Thymus (tissue), 11 donors: Measurements from ENCODE around the gene NAA10. TPM values are rescaled to one million over a fixed set of nuclear protein-coding genes. Genes with fewer than 3 reads are reported as not detected.

ENCODE experiments used
- DNase-seq, 9 donors: peaks; one replicate each; pipeline ENCODE4 v3.0.0-alpha.2; 2013; ENCODE audit warnings: low spot score in 9 of 9, low read depth in 6 of 9, missing footprints in 1 of 9
- H3K27ac ChIP-seq, 2 donors: one replicate each; pipeline ENCODE4 v1.5.1; 2013; ENCODE audit warnings: control low read depth in 1 of 2, low read depth in 1 of 2, low read length in 1 of 2, mild to moderate bottlenecking in 1 of 2, moderate library complexity in 1 of 2
- H3K27me3 ChIP-seq, 2 donors: one replicate each; pipeline ENCODE4 v1.5.1; 2013; ENCODE audit warnings: low read length in 1 of 2; ENCODE audit not compliant: control insufficient read depth in 2 of 2, insufficient read depth in 1 of 2
- H3K36me3 ChIP-seq, 2 donors: one replicate each; pipeline ENCODE4 v1.5.1; 2013; ENCODE audit warnings: low read length in 1 of 2, mild to moderate bottlenecking in 1 of 2, moderate library complexity in 1 of 2; ENCODE audit not compliant: control insufficient read depth in 2 of 2, insufficient read depth in 2 of 2
- H3K4me1 ChIP-seq, 2 donors: one replicate each; pipeline ENCODE4 v1.5.1; 2013; ENCODE audit warnings: low read length in 2 of 2; ENCODE audit not compliant: control insufficient read depth in 2 of 2, insufficient read depth in 2 of 2
- H3K4me3 ChIP-seq, 2 donors: one replicate each; pipeline ENCODE4 v1.5.1; 2013; ENCODE audit warnings: low read length in 2 of 2, control low read depth in 1 of 2, mild to moderate bottlenecking in 1 of 2
- H3K9me3 ChIP-seq, 2 donors: one replicate each; pipeline ENCODE4 v1.5.1; 2013; ENCODE audit warnings: low read length in 1 of 2, mild to moderate bottlenecking in 1 of 2; ENCODE audit not compliant: control insufficient read depth in 2 of 2, insufficient read depth in 1 of 2
- WGBS: extraction: QIAGEN DNeasy Blood & Tissue Kit; methylation state at CpG from one replicate; pipeline ENCODE4 v1.1.7; 2013; 5-methylcytosine and 5-hydroxymethylcytosine counted together
- polyA plus RNA-seq: library from polyadenylated mRNA; stranded (reverse); fragments of 200-250 nt; gene quantifications from one replicate; pipeline ENCODE4 v1.2.3, GENCODE V29; 2013
- total RNA-seq: library from RNA; stranded (reverse); fragments of 120-200 nt; gene quantifications from one replicate; pipeline ENCODE4 v1.2.4, GENCODE V29; 2013
- donor health status: healthy.

Gene NAA10
- total and polyA plus RNA-seq, 2 donors: 41.3 to 94.7 TPM

DNA sequence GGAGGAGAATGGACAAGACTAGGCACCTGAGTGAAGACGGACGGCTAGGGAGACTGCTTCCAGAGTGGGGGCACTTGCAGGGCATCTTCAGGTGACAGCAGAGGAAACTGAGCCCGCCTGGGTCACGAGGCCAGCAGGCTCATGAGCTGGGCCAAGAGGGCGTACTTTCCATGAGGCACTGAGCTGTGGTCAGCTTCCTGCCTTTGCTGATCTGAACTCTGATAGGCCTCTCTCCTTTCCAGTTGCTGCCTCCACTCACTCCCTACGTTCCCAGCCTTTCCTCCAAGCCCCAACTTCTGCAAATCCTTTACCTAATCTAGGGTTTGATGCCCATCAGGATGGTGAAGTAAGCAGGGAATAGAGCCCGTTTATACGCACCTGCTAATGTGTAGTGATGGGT lies 47.5 kb downstream of the NAA10 start:
- H3K36me3 ChIP-seq: no peaks in the 10 kb centered on the region
- peaks cover 0 to 2% of the 10 kb centered on the region in 2 donors for H3K4me1 ChIP-seq
- peaks cover 0 to 5% of the 10 kb centered on the region in 2 donors for H3K9me3 ChIP-seq
- WGBS: 77% methylated on average over 8 of the region's 8 CpGs
- H3K27me3 ChIP-seq: peaks cover 20 to 72% of the 10 kb centered on the region in 2 donors
- no peak overlapping the region for H3K27ac ChIP-seq
- no peak overlapping the region for H3K4me3 ChIP-seq
- no peak for DNase-seq

GRCh38 chrX:153886915-153887314 lies 47.9 kb downstream of the NAA10 start:
- Histone ChIP-seq H3K4me1 (peaks cover 0 to 2% of the 10 kb centered on the region in 2 donors), H3K4me3 (no peak overlapping the region), H3K27me3 (peaks cover 20 to 77% of the 10 kb centered on the region in 2 donors), H3K27ac (no peak overlapping the region), H3K36me3 (no peaks in the 10 kb centered on the region), H3K9me3 (peaks cover 0 to 5% of the 10 kb centered on the region in 2 donors)
- DNase-seq: no peak
- WGBS: 37% methylated on average over 13 of the region's 13 CpGs

DNA sequence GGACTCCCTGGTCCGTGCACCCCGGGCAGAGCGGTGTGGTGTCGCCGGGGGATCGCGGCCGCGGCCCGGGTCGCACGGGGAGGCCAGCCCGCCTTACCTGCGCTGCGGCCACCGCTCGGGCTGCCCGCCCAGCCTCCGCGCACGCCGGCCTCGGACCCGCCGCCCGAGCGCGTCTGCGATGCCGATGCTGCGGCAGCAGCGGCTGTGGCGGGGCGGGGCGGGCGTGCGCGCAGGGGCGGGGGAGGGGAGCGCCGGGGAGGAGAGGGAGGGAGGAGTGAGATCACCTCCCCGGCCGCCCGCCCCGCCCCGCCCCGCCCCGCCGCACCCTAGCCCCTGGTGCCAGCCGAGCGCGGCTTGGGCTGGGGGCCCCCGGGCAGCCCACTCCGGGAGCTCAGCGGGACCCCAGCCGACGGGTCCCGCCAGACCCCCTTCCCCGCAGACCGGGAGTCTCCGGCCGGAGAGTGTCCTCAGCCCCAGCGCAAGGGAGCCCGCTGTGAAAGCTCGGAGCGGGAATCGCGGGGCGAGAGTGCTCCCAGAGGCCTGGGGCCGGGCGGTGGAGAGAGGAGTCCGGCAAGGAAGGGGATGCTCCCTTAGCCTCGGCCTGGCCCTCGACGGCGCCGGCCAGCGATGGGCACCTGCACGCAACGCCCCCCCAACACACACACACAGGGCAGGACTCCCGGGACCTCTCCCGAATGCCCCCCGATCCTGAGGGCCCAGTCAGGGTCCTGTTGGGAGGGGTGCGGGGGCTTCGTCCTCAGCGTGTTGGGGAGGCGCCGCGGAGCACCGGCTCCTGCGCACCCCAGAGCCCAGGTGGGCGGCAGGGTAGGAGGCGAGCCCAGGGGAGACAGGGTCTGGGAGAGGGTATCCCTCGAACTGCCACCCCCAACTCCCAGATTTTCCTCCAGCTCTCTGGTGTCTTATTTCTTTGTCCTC lies 48.6 kb downstream of the NAA10 start, which contains the start of gene L1CAM:
L1CAM (minus strand) TSS at position 206 of the 936 bp plus-strand sequence. CDS start 10,337 bp downstream, outside the sequence.
- peaks cover 20 to 83% of the 10 kb centered on the region in 2 donors for H3K27me3 ChIP-seq
- no peak for DNase-seq

GRCh38 chrX:153885208-153885787 lies 49.5 kb downstream of the NAA10 start:
- 9% methylated on average over 32 of the region's 32 CpGs for WGBS
- peaks cover 20 to 87% of the 10 kb centered on the region in 2 donors for H3K27me3 ChIP-seq
- H3K36me3 ChIP-seq: no peaks in the 10 kb centered on the region
- peaks cover 0 to 5% of the 10 kb centered on the region in 2 donors for H3K9me3 ChIP-seq
- DNase-seq: no peak
- H3K4me1 ChIP-seq: peaks cover 0 to 2% of the 10 kb centered on the region in 2 donors
- H3K27ac ChIP-seq: no peak overlapping the region
- no peak overlapping the region for H3K4me3 ChIP-seq

More for the DNA sequence above, 48.6 kb downstream of the NAA10 start, which contains the start of gene L1CAM:
- Histone ChIP-seq H3K4me1 (peaks cover 0 to 2% of the 10 kb centered on the region in 2 donors), H3K4me3 (peak within 1 kb of the TSS in 1 of 2 donors; percentile 15), H3K9me3 (peaks cover 0 to 5% of the 10 kb centered on the region in 2 donors), H3K27ac (no peak within 1 kb of the TSS), H3K36me3 (no peaks in the 10 kb centered on the region)
- 5% methylated on average over 77 of the region's 94 CpGs for WGBS

DNA sequence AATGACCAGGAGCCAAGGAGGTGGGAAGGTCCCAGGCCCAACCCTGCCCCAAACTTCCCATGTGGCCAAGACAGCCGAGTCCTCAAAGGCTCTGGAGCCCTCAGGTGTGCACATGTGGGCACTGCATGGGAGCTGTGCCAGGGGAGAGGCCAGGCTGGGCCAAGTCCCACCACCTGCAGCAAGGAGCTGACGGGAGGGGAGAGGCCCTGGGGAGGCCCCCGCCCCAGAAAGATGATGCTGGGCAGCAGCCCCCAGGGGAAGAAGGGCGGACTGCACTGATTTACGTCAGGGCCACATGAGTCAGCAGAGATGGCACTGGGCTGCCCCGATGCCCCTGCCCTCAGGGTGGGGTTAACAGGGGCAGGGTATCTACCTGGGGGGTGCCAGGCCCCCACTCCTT lies 50.2 kb downstream of the NAA10 start:
- Histone ChIP-seq H3K36me3 (no peaks in the 10 kb centered on the region), H3K4me1 (peaks cover 0 to 4% of the 10 kb centered on the region in 2 donors), H3K4me3 (no peak overlapping the region), H3K27ac (no peak overlapping the region), H3K9me3 (peaks cover 0 to 5% of the 10 kb centered on the region in 2 donors), H3K27me3 (peaks cover 20 to 88% of the 10 kb centered on the region in 2 donors)
- WGBS: 54% methylated on average over 6 of the region's 6 CpGs
- DNase-seq: no peak

GRCh38 chrX:153884136-153884535 lies 50.7 kb downstream of the NAA10 start:
- peaks cover 0 to 8% of the 10 kb centered on the region in 2 donors for H3K4me1 ChIP-seq
- H3K9me3 ChIP-seq: peaks cover 0 to 5% of the 10 kb centered on the region in 2 donors
- H3K27ac ChIP-seq: no peak overlapping the region
- H3K27me3 ChIP-seq: peaks cover 20 to 91% of the 10 kb centered on the region in 2 donors
- H3K4me3 ChIP-seq: no peak overlapping the region
- WGBS: 78% methylated on average over 13 of the region's 13 CpGs
- no peaks in the 10 kb centered on the region for H3K36me3 ChIP-seq
- DNase-seq: no peak

- 74% methylated on average over 13 of the region's 13 CpGs for WGBS
- DNase-seq: no peak
Observed at GRCh38 chrX:153883163-153883843, 51.5 kb downstream of the NAA10 start.

DNA sequence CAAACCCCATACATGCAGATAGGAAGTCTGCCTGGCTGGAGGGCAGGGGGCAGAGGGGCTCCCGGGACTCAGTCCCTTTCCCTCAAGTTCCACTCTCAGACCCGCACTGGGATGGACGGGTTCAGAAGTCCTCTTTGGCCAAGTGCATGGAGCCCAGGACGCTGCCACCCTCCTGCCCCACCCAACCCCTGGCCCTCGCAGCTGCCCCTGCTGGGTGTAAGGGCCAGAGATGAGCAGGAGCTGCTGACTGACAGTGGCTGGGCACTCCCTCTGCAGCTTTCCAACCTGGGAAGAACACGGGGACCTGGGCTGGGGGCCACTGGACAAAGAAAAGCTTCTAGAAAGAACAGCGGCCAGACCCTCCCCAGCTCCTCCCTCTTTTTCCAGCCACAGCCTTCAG lies 52.3 kb downstream of the NAA10 start:
- peaks cover 20 to 95% of the 10 kb centered on the region in 2 donors for H3K27me3 ChIP-seq
- WGBS: 69% methylated on average over 7 of the region's 7 CpGs
- no peak for DNase-seq

More at GRCh38 chrX:153883163-153883843, 51.5 kb downstream of the NAA10 start:
- no peaks in the 10 kb centered on the region for H3K36me3 ChIP-seq
- H3K4me1 ChIP-seq: peaks cover 0 to 16% of the 10 kb centered on the region in 2 donors
- H3K27ac ChIP-seq: no peak overlapping the region
- H3K4me3 ChIP-seq: no peak overlapping the region
- peaks cover 0 to 5% of the 10 kb centered on the region in 2 donors for H3K9me3 ChIP-seq
- H3K27me3 ChIP-seq: peaks cover 20 to 96% of the 10 kb centered on the region in 2 donors

More for the DNA sequence above, 52.3 kb downstream of the NAA10 start:
- peaks cover 0 to 5% of the 10 kb centered on the region in 2 donors for H3K9me3 ChIP-seq
- no peaks in the 10 kb centered on the region for H3K36me3 ChIP-seq
- H3K4me3 ChIP-seq: no peak overlapping the region
- H3K27ac ChIP-seq: no peak overlapping the region
- peaks cover 0 to 22% of the 10 kb centered on the region in 2 donors for H3K4me1 ChIP-seq
